ENCODE data around the gene MS4A18.
"Not testable (repeated sequence)": the region's sequence is repeated elsewhere in the genome, so short reads cannot be mapped to it uniquely, and the experiment has no call there.

The MS4A18 gene

DNA sequence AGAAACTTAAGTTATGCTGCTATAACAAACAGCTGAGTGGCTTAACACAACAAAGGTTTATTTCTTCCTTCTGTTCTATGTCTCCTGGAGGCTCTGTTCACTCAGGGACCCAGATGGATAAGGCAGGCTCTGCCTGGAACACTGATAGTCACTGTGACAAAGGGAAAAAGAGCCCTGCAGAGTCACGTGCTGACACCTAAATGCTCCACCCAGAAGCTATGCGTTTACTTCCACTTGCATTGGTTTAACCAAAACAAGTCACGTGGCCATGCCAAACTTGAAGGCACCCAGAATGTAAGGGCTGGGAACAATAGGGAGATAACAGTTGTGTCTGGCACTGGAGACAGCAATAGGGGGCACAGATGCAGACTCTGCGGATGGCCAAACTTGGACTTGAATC, 28.8 kb downstream of the MS4A18 start:
- Mint-ChIP-seq H3K4me3 (no peak overlapping the region), H3K4me1 (ENCODE audit: low read depth) (no peaks in the 10 kb centered on the region), H3K36me3 (ENCODE audit: low read depth) (no peaks in the 10 kb centered on the region), H3K9me3 (no peaks in the 10 kb centered on the region), H3K27me3 (peaks cover 32% of the 10 kb centered on the region), H3K27ac (no peak overlapping the region)

DNA sequence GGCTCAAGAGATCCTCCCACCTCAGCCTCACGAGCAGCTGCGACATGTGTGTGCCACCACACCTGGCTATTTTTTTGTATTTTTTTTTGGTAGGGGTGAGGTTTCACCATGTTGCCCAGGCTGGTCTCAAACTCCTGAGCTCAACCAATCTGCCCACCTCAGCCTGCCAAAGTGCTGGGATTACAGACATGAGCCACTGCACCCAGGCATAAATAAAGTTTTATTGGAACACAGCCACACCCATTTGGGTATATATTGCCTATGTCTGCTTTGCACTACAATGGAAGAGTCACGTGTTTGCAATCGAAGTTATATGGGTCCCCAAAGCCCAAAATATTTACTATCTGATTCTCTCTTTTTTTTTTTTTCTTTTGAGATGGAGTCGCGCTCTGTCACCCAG, 30.4 kb downstream of the MS4A18 start:
- no peak overlapping the region for H3K27ac Mint-ChIP-seq
- no peaks in the 10 kb centered on the region for H3K4me1 Mint-ChIP-seq (ENCODE audit: low read depth)
- H3K4me3 Mint-ChIP-seq, result no peak overlapping the region
- no peaks in the 10 kb centered on the region for H3K36me3 Mint-ChIP-seq (ENCODE audit: low read depth)
- H3K9me3 Mint-ChIP-seq, result no peaks in the 10 kb centered on the region
- H3K27me3 Mint-ChIP-seq, result peaks cover 44% of the 10 kb centered on the region

DNA sequence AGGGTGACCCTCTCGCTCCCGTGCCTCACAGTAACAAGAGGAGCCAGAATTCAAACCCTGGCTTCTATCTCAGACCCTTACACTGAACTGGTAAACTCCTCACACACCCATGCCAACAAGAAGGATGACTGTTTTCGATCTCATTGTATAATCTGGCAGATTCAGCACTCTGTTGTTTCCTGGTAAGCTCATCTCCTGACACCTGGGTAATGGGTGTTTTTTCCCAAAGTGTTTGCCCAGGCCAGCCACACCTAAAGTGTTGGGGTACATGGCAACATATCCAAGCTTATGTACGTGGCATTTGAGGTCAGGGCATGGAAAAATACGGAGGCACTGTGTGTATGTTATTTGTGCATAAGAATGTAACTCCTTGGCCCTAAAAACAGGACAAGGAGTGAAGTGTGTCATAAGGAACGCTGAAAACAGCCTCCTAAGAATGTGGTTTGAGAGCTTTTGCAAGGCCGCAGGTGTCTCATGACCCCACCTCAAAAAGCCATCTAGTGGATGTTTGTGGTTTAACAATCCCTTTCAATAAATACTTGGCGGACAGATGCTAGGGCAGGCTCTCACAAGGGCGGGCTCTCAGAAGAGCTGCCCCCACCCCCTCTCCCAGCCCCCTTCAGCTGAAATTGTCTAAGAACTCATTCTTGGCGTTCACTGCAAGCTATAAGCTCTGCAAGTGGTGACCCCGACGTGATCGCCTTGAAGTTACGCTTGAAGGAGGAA, 31.9 kb downstream of the MS4A18 start, which contains the start of gene MS4A15:
MS4A15 (plus strand) TSS at position 561 of the 726 bp plus-strand sequence. CDS start 6,867 bp downstream, outside the sequence.
- H3K36me3 Mint-ChIP-seq (ENCODE audit: low read depth), result no peaks in the 10 kb centered on the region
- H3K9me3 Mint-ChIP-seq, result no peaks in the 10 kb centered on the region
- H3K4me3 Mint-ChIP-seq, result no peak within 1 kb of the TSS
- peaks cover 49% of the 10 kb centered on the region for H3K27me3 Mint-ChIP-seq
- H3K4me1 Mint-ChIP-seq (ENCODE audit: low read depth), result no peaks in the 10 kb centered on the region
- no peak within 1 kb of the TSS for H3K27ac Mint-ChIP-seq

- H3K9me3 Mint-ChIP-seq, result no peaks in the 10 kb centered on the region
- no peak overlapping the region for H3K27ac Mint-ChIP-seq
- no peaks in the 10 kb centered on the region for H3K36me3 Mint-ChIP-seq (ENCODE audit: low read depth)
- H3K27me3 Mint-ChIP-seq, result peaks cover 43% of the 10 kb centered on the region
- H3K4me1 Mint-ChIP-seq (ENCODE audit: low read depth), result peaks cover 3% of the 10 kb centered on the region
- no peak overlapping the region for H3K4me3 Mint-ChIP-seq
Measured at GRCh38 chr11:60757231-60757800, 32.8 kb downstream of the MS4A18 start.

DNA sequence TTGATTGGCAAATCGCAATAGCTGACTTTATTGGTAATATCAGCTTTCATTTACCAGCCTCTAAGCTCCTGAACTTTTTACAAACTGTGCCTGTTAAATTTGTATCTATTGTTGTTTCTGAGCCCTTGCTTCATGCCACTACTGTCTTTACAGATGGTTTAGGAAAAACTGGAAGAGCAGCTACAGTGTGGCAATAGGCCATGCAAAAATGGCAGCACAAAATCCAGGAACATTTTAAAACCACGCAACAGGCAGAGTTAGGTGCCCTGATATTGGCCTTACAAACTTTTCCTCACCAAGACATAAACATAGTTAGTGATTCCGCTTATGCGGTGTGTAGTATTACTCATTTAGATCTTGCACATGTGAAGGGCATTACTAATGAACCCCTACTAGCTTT, 34.2 kb downstream of the MS4A18 start:
- not testable (repeated sequence) for H3K9me3 Mint-ChIP-seq; H3K27ac Mint-ChIP-seq; H3K4me3 Mint-ChIP-seq; H3K36me3 Mint-ChIP-seq (ENCODE audit: low read depth); H3K4me1 Mint-ChIP-seq (ENCODE audit: low read depth)
- peaks cover 34% of the 10 kb centered on the region for H3K27me3 Mint-ChIP-seq

- H3K4me3 Mint-ChIP-seq; H3K27ac Mint-ChIP-seq; H3K36me3 Mint-ChIP-seq (ENCODE audit: low read depth); H3K9me3 Mint-ChIP-seq: not testable (repeated sequence)
- H3K27me3 Mint-ChIP-seq, result peaks cover 40% of the 10 kb centered on the region
- H3K4me1 Mint-ChIP-seq (ENCODE audit: low read depth), result peaks cover 13% of the 10 kb centered on the region
Measured at GRCh38 chr11:60759438-60760225, 35.1 kb downstream of the MS4A18 start.

- no peaks in the 10 kb centered on the region for H3K36me3 Mint-ChIP-seq (ENCODE audit: low read depth)
- H3K9me3 Mint-ChIP-seq, result no peaks in the 10 kb centered on the region
- peaks cover 48% of the 10 kb centered on the region for H3K27me3 Mint-ChIP-seq
- H3K4me1 Mint-ChIP-seq (ENCODE audit: low read depth), result peaks cover 13% of the 10 kb centered on the region
- no peak overlapping the region for H3K27ac Mint-ChIP-seq
- no peak overlapping the region for H3K4me3 Mint-ChIP-seq
Measured at GRCh38 chr11:60761436-60762190, 37.1 kb downstream of the MS4A18 start.

DNA sequence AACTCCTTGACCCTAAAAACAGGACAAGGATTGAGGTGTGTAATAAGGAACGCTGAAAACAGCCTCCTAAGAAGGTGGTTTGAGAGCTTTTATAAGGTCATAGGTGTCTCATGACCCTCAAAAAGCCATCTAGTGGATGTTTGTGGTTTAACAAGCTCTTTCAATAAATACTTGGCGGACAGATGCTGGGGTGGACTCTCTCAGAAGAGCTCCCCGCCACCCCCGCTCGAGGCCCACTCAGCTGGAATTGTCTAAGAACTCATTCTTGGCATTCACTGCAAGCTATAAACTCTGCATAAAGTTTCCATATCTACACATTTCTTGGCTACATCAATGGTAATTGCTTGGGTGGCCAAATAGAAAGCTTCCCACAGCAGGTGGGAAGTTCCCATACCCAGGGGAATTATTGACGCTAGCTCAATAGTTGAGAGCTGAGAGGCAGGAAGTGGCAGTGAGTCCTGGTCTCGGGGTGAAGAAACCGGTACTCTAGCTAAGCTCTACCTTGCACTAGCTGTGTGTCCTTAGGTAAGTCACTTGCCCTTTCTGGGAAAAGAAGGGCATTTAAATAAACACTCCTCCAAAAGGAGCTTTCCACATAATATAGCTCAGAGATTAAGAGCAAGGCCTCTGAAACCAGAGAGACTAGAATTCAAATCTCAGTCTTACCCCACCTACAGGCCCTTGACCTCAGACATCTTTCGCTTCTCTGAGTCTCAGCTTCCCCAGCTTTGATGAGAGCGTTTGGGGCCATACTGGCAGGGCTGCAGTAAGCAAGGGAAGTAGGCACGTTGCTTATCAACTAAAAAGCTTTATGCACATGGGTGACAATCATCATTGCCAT, 38.6 kb downstream of the MS4A18 start:
- peaks cover 44% of the 10 kb centered on the region for H3K27me3 Mint-ChIP-seq

DNA sequence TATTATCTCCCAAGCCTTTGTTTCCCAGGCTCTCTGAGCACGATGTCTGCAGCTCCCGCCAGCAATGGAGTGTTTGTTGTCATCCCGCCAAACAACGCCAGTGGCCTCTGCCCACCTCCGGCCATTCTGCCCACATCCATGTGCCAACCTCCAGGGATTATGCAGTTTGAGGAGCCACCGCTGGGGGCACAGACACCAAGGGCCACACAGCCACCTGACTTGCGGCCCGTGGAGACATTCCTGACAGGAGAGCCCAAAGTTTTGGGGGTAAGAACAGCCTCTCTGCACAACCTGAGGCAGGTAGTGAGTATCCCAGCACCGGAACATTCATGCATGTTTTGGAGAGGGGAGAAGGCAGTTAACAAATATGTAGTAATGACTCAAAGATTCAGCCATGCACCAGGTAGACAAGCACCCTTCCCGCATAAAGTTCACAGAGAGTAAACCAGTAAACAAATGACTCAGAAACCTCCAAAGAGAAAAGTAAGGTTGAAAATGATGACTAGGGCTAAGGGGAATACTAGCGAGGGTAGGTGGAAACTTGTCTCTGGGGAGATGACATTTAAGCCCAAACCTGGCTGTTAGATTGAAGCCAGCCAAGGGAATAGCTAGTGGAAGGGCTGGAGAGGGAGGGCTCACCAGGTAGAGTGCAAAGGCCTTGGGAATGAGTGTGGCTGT, 39.3 kb downstream of the MS4A18 start:
- H3K27ac Mint-ChIP-seq, result no peak overlapping the region
- no peaks in the 10 kb centered on the region for H3K9me3 Mint-ChIP-seq
- H3K4me3 Mint-ChIP-seq, result no peak overlapping the region
- H3K4me1 Mint-ChIP-seq (ENCODE audit: low read depth), result peaks cover 13% of the 10 kb centered on the region
- no peaks in the 10 kb centered on the region for H3K36me3 Mint-ChIP-seq (ENCODE audit: low read depth)
- H3K27me3 Mint-ChIP-seq, result peaks cover 37% of the 10 kb centered on the region

More for the DNA sequence above, 38.6 kb downstream of the MS4A18 start:
- Mint-ChIP-seq H3K4me1 (ENCODE audit: low read depth) (peaks cover 13% of the 10 kb centered on the region), H3K36me3 (ENCODE audit: low read depth) (no peaks in the 10 kb centered on the region), H3K4me3 (no peak overlapping the region), H3K9me3 (no peaks in the 10 kb centered on the region), H3K27ac (no peak overlapping the region)

DNA sequence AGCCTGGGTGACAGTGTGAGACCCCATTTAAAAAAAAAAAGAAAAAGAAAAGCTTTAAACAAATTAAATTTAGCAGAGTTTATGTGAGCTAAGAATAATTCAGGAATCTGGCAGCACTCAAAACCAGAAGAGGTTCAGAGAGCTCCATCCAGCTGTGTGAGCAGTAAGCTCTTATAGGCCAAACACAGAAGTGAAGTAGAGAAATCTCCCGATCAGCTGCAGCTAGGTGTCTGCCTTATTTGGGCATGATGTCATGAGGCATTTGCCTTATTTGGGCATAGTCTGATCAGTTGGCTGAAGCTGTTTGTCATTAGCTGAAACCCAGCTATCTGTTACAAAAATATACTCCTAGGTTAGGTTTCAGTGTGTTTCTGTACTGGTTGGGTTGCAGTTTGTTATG, 40.4 kb downstream of the MS4A18 start:
- H3K4me1 Mint-ChIP-seq (ENCODE audit: low read depth), result peaks cover 13% of the 10 kb centered on the region
- no peaks in the 10 kb centered on the region for H3K9me3 Mint-ChIP-seq
- peaks cover 30% of the 10 kb centered on the region for H3K27me3 Mint-ChIP-seq
- H3K36me3 Mint-ChIP-seq (ENCODE audit: low read depth), result no peaks in the 10 kb centered on the region
- H3K4me3 Mint-ChIP-seq, result no peak overlapping the region
- no peak overlapping the region for H3K27ac Mint-ChIP-seq

DNA sequence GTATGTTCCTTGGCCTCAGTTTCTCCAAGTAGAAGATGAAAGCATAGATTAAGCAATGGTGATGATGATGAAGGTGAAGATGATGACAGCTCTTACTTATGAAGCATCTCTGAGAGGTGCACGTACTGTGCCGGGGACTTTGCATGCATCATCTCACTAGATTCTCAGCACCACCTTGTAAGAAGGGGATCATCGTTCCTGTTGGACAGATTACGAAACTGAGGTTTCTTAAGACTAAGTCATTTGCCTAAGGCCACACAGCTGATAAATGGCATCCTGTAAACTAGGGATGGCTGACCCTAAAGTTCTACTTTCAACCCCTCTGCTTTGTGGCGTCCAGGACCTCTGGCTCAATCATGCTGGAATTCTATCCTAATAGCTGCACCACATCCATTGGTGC, 40.8 kb downstream of the MS4A18 start:
- H3K4me1 Mint-ChIP-seq (ENCODE audit: low read depth), result peaks cover 13% of the 10 kb centered on the region
- H3K4me3 Mint-ChIP-seq, result no peak overlapping the region

DNA sequence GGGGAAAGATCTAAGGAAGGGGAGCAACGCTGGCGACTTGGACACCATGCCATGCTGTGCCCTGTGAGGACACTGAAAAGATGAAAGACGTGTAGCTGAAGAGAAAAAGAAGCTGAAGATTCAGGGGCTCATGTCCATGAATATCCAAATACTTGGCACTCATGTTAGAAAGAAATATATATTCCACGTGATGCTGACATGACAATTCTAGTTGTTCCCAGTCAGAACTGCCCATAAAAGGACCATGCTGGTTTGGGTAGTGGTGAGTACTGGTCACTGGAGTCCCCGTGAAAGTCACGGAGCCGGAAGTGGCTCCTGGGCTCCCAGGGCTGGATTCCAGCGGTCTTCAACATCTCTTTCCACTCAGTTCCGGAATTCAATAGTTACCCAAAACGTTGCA, 42.0 kb downstream of the MS4A18 start:
- H3K9me3 Mint-ChIP-seq, result no peaks in the 10 kb centered on the region
- peaks cover 12% of the 10 kb centered on the region for H3K4me1 Mint-ChIP-seq (ENCODE audit: low read depth)
- H3K27me3 Mint-ChIP-seq, result peaks cover 19% of the 10 kb centered on the region
- H3K36me3 Mint-ChIP-seq (ENCODE audit: low read depth), result no peaks in the 10 kb centered on the region
- no peak overlapping the region for H3K27ac Mint-ChIP-seq
- H3K4me3 Mint-ChIP-seq, result no peak overlapping the region

More for the DNA sequence above, 40.8 kb downstream of the MS4A18 start:
- no peaks in the 10 kb centered on the region for H3K36me3 Mint-ChIP-seq (ENCODE audit: low read depth)
- no peak overlapping the region for H3K27ac Mint-ChIP-seq
- peaks cover 25% of the 10 kb centered on the region for H3K27me3 Mint-ChIP-seq
- no peaks in the 10 kb centered on the region for H3K9me3 Mint-ChIP-seq

DNA sequence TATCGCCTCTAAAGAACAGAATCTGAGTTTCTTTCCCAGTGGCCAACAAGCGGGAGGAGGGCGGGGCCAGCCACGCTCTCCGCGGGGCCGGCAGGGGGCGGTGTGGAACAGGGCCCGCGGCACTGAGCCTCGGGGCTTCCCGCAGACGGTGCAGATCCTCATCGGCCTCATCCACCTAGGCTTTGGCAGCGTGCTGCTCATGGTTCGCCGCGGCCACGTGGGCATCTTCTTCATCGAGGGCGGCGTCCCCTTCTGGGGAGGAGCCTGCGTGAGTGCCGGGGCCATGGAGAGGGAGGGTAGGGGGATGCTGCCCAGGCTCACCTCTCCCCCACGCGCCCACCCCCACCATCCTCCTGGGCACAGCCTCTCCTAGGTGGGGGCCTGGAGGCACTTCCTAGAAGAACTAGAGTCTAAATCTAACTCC, 42.9 kb downstream of the MS4A18 start:
- peaks cover 19% of the 10 kb centered on the region for H3K27me3 Mint-ChIP-seq
- H3K9me3 Mint-ChIP-seq, result no peaks in the 10 kb centered on the region
- no peaks in the 10 kb centered on the region for H3K36me3 Mint-ChIP-seq (ENCODE audit: low read depth)
- H3K27ac Mint-ChIP-seq, result no peak overlapping the region
- H3K4me1 Mint-ChIP-seq (ENCODE audit: low read depth), result peaks cover 9% of the 10 kb centered on the region
- H3K4me3 Mint-ChIP-seq, result no peak overlapping the region
